GM19463 (cell line): ENCODE results near the gene BCL2L12.

Source experiments
- ATAC-seq: cut with Tn5 transposase; IDR thresholded peaks from one replicate; pipeline ENCODE4 v1.9.1; 2021; ENCODE audit warnings: mild to moderate bottlenecking, moderate library complexity; ENCODE audit not compliant: unreplicated experiment

BCL2L12 gene

DNA sequence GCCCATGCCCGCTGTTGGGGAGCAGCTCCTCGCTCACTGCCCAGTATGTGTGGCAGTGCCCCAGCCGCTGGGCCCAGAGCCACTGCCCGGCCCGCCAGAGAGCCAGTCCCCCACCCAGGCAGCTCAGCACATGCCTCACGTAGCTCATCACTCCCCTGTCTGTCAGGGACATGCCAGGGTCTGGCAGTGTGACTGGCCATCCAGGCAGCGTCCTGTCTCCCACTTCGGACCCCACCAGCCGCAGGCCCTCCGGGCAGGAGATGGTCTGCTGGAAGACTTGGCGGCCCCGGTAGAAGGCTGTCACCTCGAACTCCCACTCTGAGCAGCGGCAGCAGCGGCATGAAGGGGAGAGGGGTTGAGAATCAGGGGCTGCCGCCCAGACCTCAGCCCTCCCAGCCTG lies 3.7 kb upstream of the BCL2L12 start:
- no peak for ATAC-seq

- no peak for ATAC-seq
Observed at GRCh38 chr19:49663224-49663623, 2.5 kb upstream of the BCL2L12 start.

- no peak for ATAC-seq
Observed at GRCh38 chr19:49664171-49665035, 1.3 kb upstream of the BCL2L12 start.

DNA sequence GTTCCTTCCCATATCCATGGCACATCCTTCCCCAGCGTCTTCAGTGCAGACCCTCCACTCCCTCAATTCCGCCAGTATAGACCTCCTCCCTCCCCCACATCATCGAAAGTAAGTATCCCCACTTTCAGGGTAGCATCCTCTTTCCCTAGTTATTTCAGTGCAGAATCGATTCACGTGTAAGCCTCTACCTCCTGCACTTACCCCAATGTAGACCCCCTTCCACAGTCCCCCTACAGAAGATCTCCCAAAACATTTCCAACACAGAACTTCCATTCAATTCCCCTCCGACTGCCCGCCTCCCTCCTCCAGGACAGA lies 740 bp upstream of the BCL2L12 start:
- ATAC-seq = no peak

- ATAC-seq = no peak
Observed at GRCh38 chr19:49666120-49666444, 349 bp downstream of the BCL2L12 start.

DNA sequence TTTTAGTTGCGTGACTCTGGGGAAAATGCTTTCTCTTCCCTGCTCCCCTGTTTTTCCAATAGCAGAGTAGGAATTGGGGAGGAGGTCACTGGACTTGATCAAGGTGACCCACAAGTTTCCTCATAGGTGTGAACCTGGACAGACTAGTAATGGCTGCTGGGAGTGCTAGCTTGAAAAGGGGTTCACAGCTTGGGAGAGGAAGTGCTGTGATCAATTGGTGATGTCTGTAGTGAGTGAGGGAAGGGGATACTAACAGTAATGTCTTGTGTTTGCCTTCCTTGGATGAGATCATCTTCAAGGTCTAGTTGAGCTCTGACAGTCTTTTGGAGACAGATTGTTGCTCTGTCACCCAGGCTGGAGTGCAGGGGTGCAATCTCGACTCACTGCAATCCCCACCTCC lies 1.7 kb downstream of the BCL2L12 start:
- no peak for ATAC-seq

- no peak for ATAC-seq
Observed at GRCh38 chr19:49669516-49669915, 3.8 kb downstream of the BCL2L12 start.

GRCh38 chr19:49672131-49672919 lies 6.6 kb downstream of the BCL2L12 start:
- ATAC-seq = no peak

- no peak for ATAC-seq
Observed at GRCh38 chr19:49676136-49676783, 10.5 kb downstream of the BCL2L12 start.

DNA sequence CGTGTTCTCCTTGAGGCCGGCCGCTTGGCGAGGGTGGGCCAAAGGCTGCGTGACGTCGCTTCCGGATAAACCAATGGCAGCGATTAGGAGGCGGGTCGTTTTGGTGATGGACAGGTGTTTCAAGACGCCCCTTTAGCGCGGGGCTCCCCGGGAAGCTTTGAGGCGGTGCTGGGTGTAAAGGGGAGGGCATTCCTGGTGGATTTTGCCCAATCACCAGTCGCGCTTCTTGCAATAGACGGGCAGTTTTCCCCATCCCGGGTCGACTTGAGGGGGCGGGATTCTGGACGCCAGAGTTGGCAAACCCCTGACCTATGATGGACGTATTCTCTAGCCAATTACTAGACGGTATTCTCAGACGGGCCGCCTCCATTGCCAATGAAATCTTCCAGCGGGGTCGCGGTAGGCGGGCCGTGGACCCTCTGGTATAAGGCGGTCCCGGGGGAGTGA lies 11.1 kb downstream of the BCL2L12 start:
- ATAC-seq = peak; percentile 66

DNA sequence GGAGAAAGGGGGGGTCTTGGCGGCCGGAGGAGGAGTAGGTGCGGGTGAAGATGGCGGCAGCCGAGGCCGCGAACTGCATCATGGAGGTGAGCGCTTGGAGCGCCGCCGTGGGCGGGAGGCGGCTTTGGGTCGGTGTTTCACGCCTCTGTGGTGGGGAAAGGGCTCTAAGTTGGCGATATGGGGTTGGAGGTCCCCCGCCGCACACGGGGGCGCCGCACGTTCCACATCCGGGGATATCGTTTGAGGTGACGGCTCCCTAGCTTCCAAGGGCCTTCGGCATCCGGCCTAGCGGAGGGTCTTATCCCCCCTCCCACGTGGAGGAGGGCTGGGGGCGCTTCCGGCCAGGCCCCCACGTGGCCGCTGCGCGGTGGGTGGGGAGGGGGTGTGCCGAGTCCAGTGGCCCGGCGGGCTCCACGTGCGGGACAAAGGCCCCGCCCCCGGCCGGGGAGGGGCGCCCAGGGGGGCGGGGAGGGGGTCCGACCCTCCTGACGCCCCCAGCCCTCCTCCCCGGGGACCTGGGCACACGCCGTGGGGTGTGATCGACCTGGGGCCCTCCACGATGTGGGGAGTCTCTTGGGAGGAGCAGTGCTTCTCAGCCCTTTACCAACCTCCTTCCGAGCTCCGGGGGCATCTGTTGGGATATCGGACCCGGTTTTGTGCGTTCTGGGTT lies 11.6 kb downstream of the BCL2L12 start, which contains the start of gene PRMT1:
Gene PRMT1, plus strand, starts transcription at position 41 of the 670 bp plus-strand sequence. Its CDS starts 10 bp downstream, at position 51.
- no peak for ATAC-seq

GRCh38 chr19:49677901-49678674 lies 12.4 kb downstream of the BCL2L12 start:
- no peak for ATAC-seq

GRCh38 chr19:49678985-49679770 lies 13.4 kb downstream of the BCL2L12 start:
- no peak for ATAC-seq

- no peak for ATAC-seq
Observed at GRCh38 chr19:49679771-49680413, 14.2 kb downstream of the BCL2L12 start.

GRCh38 chr19:49680421-49681351 lies 15.0 kb downstream of the BCL2L12 start:
- no peak for ATAC-seq

DNA sequence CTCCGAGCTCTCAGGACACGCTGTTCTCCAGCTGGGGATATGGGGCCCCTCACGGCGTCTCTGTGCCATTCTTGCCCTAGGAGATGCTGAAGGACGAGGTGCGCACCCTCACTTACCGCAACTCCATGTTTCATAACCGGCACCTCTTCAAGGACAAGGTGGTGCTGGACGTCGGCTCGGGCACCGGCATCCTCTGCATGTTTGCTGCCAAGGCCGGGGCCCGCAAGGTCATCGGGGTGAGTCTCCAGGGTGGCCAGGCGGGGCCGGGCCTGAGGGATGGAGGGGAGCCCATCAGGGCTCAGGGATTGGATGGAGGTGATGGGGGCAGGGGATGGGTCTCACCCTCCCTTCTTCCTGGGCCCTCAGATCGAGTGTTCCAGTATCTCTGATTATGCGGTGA lies 16.1 kb downstream of the BCL2L12 start:
- no peak for ATAC-seq

DNA sequence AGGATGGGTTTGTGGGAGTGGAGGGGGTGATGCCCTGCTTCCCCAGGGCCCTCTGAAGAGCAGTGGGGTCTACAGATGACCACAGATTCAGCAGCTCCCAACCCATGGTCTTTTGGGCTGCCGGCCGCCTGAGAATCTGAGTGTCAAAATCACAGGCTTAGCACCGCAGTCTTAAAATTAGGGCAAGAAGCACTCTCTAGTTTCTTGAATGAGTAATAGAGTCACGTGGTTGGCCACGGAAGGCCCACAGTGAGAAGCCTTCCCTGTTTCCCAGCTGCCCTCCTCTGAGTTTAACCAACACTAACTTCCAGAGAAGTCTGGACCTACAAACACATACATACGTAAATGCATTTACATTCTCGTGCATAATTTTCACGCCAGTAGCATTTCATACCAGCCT lies 16.5 kb downstream of the BCL2L12 start:
- ATAC-seq = no peak

- no peak for ATAC-seq
Observed at GRCh38 chr19:49683814-49684250, 18.1 kb downstream of the BCL2L12 start.
